SK-N-SH treated with all-trans-retinoic acid at 6 μM for 48 hours (cell line): ENCODE data around the gene TTC28.

ENCODE experiments used
- ATAC-seq: fragments of 200-7000 bp; cut with Tn5 transposase; 3 replicates; pipeline ENCODE4 v1.9.1; 2020; ENCODE audit warnings: mild to moderate bottlenecking, moderate library complexity
- ARNTL ChIP-seq: fragments of 450-650 bp; formaldehyde crosslinking; IDR thresholded peaks from 2 replicates; pipeline ENCODE4 v1.5.0; 2020; ENCODE audit warnings: low read depth, mild to moderate bottlenecking, moderate library complexity, borderline replicate concordance
- BACH2 ChIP-seq: fragments of 250-450 bp; sonication (Bioruptor Pico); IDR thresholded peaks from 2 replicates; pipeline ENCODE4 v1.9.0; 2021; ENCODE audit warnings: mild to moderate bottlenecking, borderline replicate concordance
- CREB5 ChIP-seq: fragments of 250-450 bp; sonication (Bioruptor Pico); IDR thresholded peaks from 2 replicates; pipeline ENCODE4 v1.5.1; 2020; ENCODE audit warnings: low read depth, mild to moderate bottlenecking, moderate library complexity
- ISL1 ChIP-seq: fragments of 250-450 bp; sonication (Bioruptor Pico); IDR thresholded peaks from 2 replicates; pipeline ENCODE4 v2.1.2; 2022; ENCODE audit warnings: mild to moderate bottlenecking, moderate library complexity
- OSR1 ChIP-seq: fragments of 250-450 bp; sonication (Bioruptor Pico); IDR thresholded peaks from 2 replicates; pipeline ENCODE4 v1.8.0; 2022; ENCODE audit warnings: moderate library complexity, mild to moderate bottlenecking, inconsistent platforms
- PATZ1 ChIP-seq: fragments of 250-450 bp; sonication (Bioruptor Pico); IDR thresholded peaks from 2 replicates; pipeline ENCODE4 v1.8.0; 2020; ENCODE audit warnings: mild to moderate bottlenecking, moderate library complexity, borderline replicate concordance
- POU6F1 ChIP-seq: fragments of 250-450 bp; sonication (Bioruptor Pico); IDR thresholded peaks from 2 replicates; pipeline ENCODE4 v1.8.0; 2021; ENCODE audit warnings: low read depth, mild to moderate bottlenecking, moderate library complexity, borderline replicate concordance
- PPARA ChIP-seq: fragments of 250-450 bp; sonication (Bioruptor Pico); IDR thresholded peaks from 2 replicates; pipeline ENCODE4 v1.5.0; 2020; ENCODE audit warnings: mild to moderate bottlenecking, borderline replicate concordance
- RARB ChIP-seq: fragments of 250-450 bp; sonication (Bioruptor Pico); IDR thresholded peaks from 2 replicates; pipeline ENCODE4 v1.8.0; 2021; ENCODE audit warnings: mild to moderate bottlenecking, moderate library complexity
- SNAI2 ChIP-seq: fragments of 250-450 bp; sonication (Bioruptor Pico); IDR thresholded peaks from 2 replicates; pipeline ENCODE4 v1.5.0; 2020; ENCODE audit warnings: mild to moderate bottlenecking, moderate library complexity
- TOX ChIP-seq: fragments of 250-450 bp; sonication (Bioruptor Pico); IDR thresholded peaks from 2 replicates; pipeline ENCODE4 v1.8.0; 2021; ENCODE audit warnings: mild to moderate bottlenecking, moderate library complexity, borderline replicate concordance
- TSHZ2 ChIP-seq: fragments of 250-450 bp; sonication (Bioruptor Pico); IDR thresholded peaks from 2 replicates; pipeline ENCODE4 v1.5.0; 2020; ENCODE audit warnings: mild to moderate bottlenecking, moderate library complexity
- ZFP3 ChIP-seq: fragments of 250-450 bp; sonication (Bioruptor Pico); IDR thresholded peaks from 2 replicates; pipeline ENCODE4 v1.5.0; 2020; ENCODE audit warnings: mild to moderate bottlenecking, moderate library complexity
- ZFP30 ChIP-seq: fragments of 450-650 bp; formaldehyde crosslinking; IDR thresholded peaks from 2 replicates; pipeline ENCODE4 v1.5.0; 2022; ENCODE audit warnings: mild to moderate bottlenecking, moderate library complexity
- ZNF565 ChIP-seq: fragments of 450-650 bp; formaldehyde crosslinking; conservative IDR thresholded peaks from 2 replicates; pipeline ENCODE4 v1.5.0; 2020; ENCODE audit warnings: low read depth, mild to moderate bottlenecking, moderate library complexity
- ZNF70 ChIP-seq: fragments of 450-650 bp; formaldehyde crosslinking; IDR thresholded peaks from 2 replicates; pipeline ENCODE4 v1.5.0; 2020; ENCODE audit warnings: mild to moderate bottlenecking, moderate library complexity
- ZNF8 ChIP-seq: fragments of 450-650 bp; formaldehyde crosslinking; IDR thresholded peaks from 2 replicates; pipeline ENCODE4 v1.5.0; 2020; ENCODE audit warnings: mild to moderate bottlenecking, moderate library complexity

The TTC28 gene

GRCh38 chr22:27961680-27962079 lies 718.0 kb downstream of the TTC28 start (continued):
- TF ChIP-seq CREB5: no peak
- no peak for TF ChIP-seq SNAI2 (CRISPR knock-in tag)
- TF ChIP-seq POU6F1 (CRISPR knock-in tag): no peak
- no peak for TF ChIP-seq TSHZ2

GRCh38 chr22:27961182-27961581 lies 718.5 kb downstream of the TTC28 start:
- no peak for ATAC-seq
- TF ChIP-seq ZFP30 (no peak), BACH2 (no peak), ZNF8 (no peak), PPARA (CRISPR knock-in tag) (no peak), TOX (CRISPR knock-in tag) (no peak), ISL1 (no peak), ARNTL (CRISPR knock-in tag) (no peak), ZFP3 (no peak), TSHZ2 (no peak)
- TF ChIP-seq, all 23 proteins: peak for 0

DNA sequence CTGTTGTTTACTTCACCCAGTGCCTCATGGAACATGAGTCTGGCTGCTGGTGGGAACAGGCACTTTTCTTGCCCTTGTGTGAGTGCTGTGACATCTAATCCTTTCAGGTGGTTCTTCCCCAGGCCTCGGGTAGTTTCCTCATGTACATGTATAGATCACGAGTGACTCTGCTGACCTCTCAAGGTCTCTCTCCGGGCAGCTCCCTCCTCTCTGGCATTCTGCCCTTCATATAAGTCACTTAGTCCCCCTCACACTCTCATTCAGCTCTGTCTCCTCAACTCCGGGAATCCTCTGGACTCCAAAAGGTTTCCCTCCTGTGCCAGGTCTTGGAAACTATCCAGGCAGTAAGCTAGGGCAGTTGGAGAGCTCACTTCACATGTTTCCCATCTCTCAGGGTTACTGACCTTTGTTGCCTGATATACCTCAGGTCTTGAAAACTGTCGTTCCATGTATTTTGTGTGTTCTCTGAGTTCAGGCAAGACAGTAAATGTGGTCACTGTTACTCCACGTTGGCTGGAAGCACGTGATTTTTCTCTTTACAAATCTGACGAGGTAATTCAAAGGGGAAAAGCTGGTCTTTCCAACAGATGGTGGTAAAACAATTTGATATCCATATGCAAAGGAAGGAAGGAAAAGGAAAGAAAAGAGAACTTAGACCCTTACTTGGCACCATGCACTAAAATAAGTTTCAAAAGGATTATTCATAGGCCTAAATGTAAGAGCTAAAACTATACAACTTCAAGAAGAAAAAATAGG lies 720.1 kb downstream of the TTC28 start:
- TF ChIP-seq ZNF565 (no peak), OSR1 (CRISPR knock-in tag) (no peak), SNAI2 (CRISPR knock-in tag) (no peak), BACH2 (no peak), PATZ1 (CRISPR knock-in tag) (no peak), RARB (CRISPR knock-in tag) (no peak), ISL1 (no peak)
- TF ChIP-seq, all 23 proteins: peak for 0
- no peak for ATAC-seq

GRCh38 chr22:27952779-27953178 lies 726.9 kb downstream of the TTC28 start:
- ATAC-seq: no peak
- TF ChIP-seq ZNF8 (no peak), SNAI2 (CRISPR knock-in tag) (no peak), ZNF70 (CRISPR knock-in tag) (no peak)
